GM21619 (cell line): ENCODE measurements around the gene PDX1.

Source experiments
- ATAC-seq: cut with Tn5 transposase; IDR thresholded peaks from one replicate; pipeline ENCODE4 v1.9.1; 2021; ENCODE audit not compliant: unreplicated experiment

PDX1 gene

GRCh38 chr13:27919934-27920676 is at the start of gene PDX1:
Gene PDX1, plus strand, starts transcription at chr13:27920000. Its CDS starts 139 bp downstream, at chr13:27920139.
- ATAC-seq, result no peak

GRCh38 chr13:27878274-27878673 is 41.5 kb upstream of the PDX1 start:
- ATAC-seq, result no peak

- no peak for ATAC-seq
Measured at GRCh38 chr13:27889471-27889870, 30.3 kb upstream of the PDX1 start.

GRCh38 chr13:27896726-27897125 is 23.1 kb upstream of the PDX1 start:
- ATAC-seq, result no peak

GRCh38 chr13:27904719-27905118 is 15.1 kb upstream of the PDX1 start:
- no peak for ATAC-seq

GRCh38 chr13:27905650-27906049 is 14.2 kb upstream of the PDX1 start:
- ATAC-seq, result no peak

GRCh38 chr13:27907121-27907787 is 12.5 kb upstream of the PDX1 start:
- ATAC-seq, result no peak

- ATAC-seq, result no peak
Measured at GRCh38 chr13:27909378-27909777, 10.4 kb upstream of the PDX1 start.

GRCh38 chr13:27911521-27911920 is 8.3 kb upstream of the PDX1 start:
- ATAC-seq, result no peak

GRCh38 chr13:27913160-27913559 is 6.6 kb upstream of the PDX1 start:
- no peak for ATAC-seq

GRCh38 chr13:27915301-27916207 is 4.2 kb upstream of the PDX1 start:
- no peak for ATAC-seq

- ATAC-seq, result no peak
Measured at GRCh38 chr13:27917121-27917947, 2.5 kb upstream of the PDX1 start.

GRCh38 chr13:27918041-27918917 is 1.5 kb upstream of the PDX1 start:
- no peak for ATAC-seq

GRCh38 chr13:27918918-27919658 is 712 bp upstream of the PDX1 start:
- no peak for ATAC-seq

GRCh38 chr13:27919659-27919933 is 204 bp upstream of the PDX1 start:
- ATAC-seq, result no peak

GRCh38 chr13:27920677-27921420 is 1.0 kb downstream of the PDX1 start:
- ATAC-seq, result no peak

GRCh38 chr13:27921421-27921960 is 1.7 kb downstream of the PDX1 start:
- no peak for ATAC-seq
